ENCODE data around the gene UST. TPM values are rescaled to one million over a fixed set of nuclear protein-coding genes. Genes with fewer than 3 reads are reported as not detected.

UST gene
- total RNA-seq, 6 experiments from 2014 or later, result 0.44 to 1.9 (median 0.91) TPM

DNA sequence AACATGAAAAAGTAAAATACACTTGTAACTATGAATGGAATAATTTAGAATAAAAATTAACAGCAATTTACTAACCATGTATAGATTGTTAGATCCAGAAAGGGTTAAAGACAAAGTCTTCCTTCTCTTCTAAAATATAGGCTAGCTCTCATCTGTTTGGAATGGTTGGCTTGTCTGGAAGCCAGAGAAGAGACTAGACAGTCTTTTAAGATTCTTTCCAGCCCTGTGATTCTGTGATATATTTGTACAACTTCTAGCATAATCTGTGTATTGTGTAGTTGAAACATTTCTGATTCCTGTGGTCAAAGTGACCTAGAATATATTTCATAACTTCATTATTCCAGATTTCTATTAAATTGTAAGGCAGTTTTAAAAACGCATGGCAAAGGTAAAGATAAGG, 196.6 kb downstream of the UST start:
- no peaks in the 10 kb centered on the region for H3K36me3 ChIP-seq
- intact Hi-C loops (cut with DNase I), result no loop called here
- WGBS (ENCODE audit: insufficient coverage, low coverage, low lambda C conversion rate, missing lambda C conversion rate), result 48% methylated on average over 1 of the region's 1 CpG
- H3K9me3 ChIP-seq, result no peaks in the 10 kb centered on the region
- no peak for TF ChIP-seq POLR2A (IDR thresholded peaks at IDR 0.05)
- TF ChIP-seq, protein P1, sequence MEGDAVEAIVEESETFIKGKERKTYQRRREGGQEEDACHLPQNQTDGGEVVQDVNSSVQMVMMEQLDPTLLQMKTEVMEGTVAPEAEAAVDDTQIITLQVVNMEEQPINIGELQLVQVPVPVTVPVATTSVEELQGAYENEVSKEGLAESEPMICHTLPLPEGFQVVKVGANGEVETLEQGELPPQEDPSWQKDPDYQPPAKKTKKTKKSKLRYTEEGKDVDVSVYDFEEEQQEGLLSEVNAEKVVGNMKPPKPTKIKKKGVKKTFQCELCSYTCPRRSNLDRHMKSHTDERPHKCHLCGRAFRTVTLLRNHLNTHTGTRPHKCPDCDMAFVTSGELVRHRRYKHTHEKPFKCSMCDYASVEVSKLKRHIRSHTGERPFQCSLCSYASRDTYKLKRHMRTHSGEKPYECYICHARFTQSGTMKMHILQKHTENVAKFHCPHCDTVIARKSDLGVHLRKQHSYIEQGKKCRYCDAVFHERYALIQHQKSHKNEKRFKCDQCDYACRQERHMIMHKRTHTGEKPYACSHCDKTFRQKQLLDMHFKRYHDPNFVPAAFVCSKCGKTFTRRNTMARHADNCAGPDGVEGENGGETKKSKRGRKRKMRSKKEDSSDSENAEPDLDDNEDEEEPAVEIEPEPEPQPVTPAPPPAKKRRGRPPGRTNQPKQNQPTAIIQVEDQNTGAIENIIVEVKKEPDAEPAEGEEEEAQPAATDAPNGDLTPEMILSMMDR (IDR thresholded peaks at IDR 0.05), result no peak
- H3K27ac ChIP-seq, result no peak overlapping the region
- no peaks in the 10 kb centered on the region for H3K27me3 ChIP-seq
- DNase-seq (no peak), ATAC-seq (no peak)
- peaks cover 0 to 2% (median under 1%) of the 10 kb centered on the region in 4 donors for H3K4me1 ChIP-seq
- no peak overlapping the region for H3K4me3 ChIP-seq

DNA sequence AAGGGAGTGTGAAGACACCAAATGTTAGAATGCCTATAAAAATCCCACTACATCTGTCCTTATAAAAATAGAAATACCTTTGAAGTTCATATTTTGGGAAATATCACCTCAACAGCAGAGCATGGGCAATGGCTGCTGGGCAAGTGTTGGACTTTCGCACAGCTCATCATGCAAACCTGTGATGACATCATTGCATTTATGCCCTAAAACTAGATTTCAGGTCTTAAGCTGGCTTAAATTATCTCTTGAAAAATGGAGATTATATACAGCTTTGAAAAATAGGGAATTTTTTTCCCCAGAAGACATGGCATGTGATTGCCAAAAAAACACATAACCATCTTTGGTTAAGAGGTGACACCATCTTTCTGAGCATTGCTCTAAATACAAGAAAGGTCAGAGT, 197.8 kb downstream of the UST start:
- H3K9me3 ChIP-seq, result no peaks in the 10 kb centered on the region
- no peak overlapping the region for H3K27ac ChIP-seq
- intact Hi-C loops (cut with DNase I), result loop anchor here in 1 of 2 donors (5.0 kb wide), 1 partner anchor 382 kb away; no protein-coding TSS in a partner anchor
- ATAC-seq, result no peak
- peaks cover 0 to 4% (median 2%) of the 10 kb centered on the region in 4 donors for H3K4me1 ChIP-seq
- no peaks in the 10 kb centered on the region for H3K27me3 ChIP-seq
- no peak for DNase-seq
- whole genome bisulfite sequencing (ENCODE audit: insufficient coverage, low coverage, low lambda C conversion rate, missing lambda C conversion rate), result 100% methylated on average over 1 of the region's 1 CpG
- H3K36me3 ChIP-seq, result no peaks in the 10 kb centered on the region
- H3K4me3 ChIP-seq, result no peak overlapping the region
- no peak for TF ChIP-seq POLR2A (IDR thresholded peaks at IDR 0.05)

DNA sequence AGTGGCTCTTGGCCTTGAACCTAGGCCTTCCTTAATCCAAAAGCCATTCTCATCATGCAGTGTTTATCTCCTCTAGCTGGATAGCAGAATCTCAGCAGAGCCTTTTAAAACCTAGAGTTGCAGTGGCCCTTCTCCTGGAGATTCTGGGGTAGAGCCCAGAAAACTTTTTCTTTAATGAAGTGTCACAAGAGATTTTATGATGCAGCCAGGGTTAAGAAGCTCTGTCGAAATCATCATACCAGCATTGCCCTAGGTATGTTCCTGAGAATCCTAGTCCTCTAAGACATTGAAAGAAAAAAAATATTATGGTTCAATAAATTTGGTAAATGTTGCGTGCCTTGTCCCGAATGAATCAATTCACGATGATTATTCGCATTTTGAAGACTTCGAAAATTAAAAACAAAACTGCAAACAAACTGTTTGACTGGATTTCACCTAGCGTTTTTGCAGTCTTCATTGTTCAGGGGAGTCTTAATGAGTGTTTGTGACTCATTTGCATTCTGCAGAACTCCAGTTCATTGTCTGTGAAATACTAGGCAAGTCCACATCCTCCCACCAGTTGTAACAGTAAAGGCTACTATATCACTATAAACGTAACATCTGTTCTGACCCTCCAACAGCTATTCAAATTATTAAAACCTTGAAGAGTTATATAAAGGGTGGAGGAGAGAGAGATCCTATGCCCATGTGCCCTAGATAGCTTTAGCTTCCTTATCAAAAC, 198.6 kb downstream of the UST start:
- ATAC-seq (no peak), DNase-seq (no peak)
- no peak overlapping the region for H3K27ac ChIP-seq
- TF ChIP-seq POLR2A (IDR thresholded peaks at IDR 0.05), result no peak
- TF ChIP-seq, protein P1 (IDR thresholded peaks at IDR 0.05), result no peak
- H3K4me1 ChIP-seq, result peaks cover 0 to 4% (median 2%) of the 10 kb centered on the region in 4 donors
- no peak overlapping the region for H3K4me3 ChIP-seq
- H3K9me3 ChIP-seq, result no peaks in the 10 kb centered on the region
- no peaks in the 10 kb centered on the region for H3K36me3 ChIP-seq
- WGBS (ENCODE audit: insufficient coverage, low coverage, low lambda C conversion rate, missing lambda C conversion rate), result 84% methylated on average over 8 of the region's 8 CpGs
- H3K27me3 ChIP-seq, result no peaks in the 10 kb centered on the region
- intact Hi-C loops (cut with DNase I), result loop anchor here in 1 of 2 donors (5.0 kb wide), 1 partner anchor 383 kb away; no protein-coding TSS in a partner anchor

- DNase-seq, result peak; percentile 73 to 81 (median 78)
- WGBS (ENCODE audit: insufficient coverage, low coverage, low lambda C conversion rate, missing lambda C conversion rate), result 16% methylated on average over 11 of the region's 12 CpGs
- peak; percentile 99 to 100 (median 99) for ATAC-seq
- intact Hi-C loops (cut with DNase I), result loop anchor here in 1 of 2 donors (5.0 kb wide), 1 partner anchor 386 kb away; no protein-coding TSS in a partner anchor
- H3K4me1 ChIP-seq, result peaks cover 0 to 4% (median 2%) of the 10 kb centered on the region in 4 donors
- H3K27me3 ChIP-seq, result no peaks in the 10 kb centered on the region
- peak overlapping the region in 1 of 3 donors; percentile 11 for H3K4me3 ChIP-seq
- TF ChIP-seq, protein P1 (IDR thresholded peaks at IDR 0.05), result peak; percentile 79 to 95 (median 90)
- TF ChIP-seq POLR2A (IDR thresholded peaks at IDR 0.05), result no peak
- no peak overlapping the region for H3K27ac ChIP-seq
- H3K9me3 ChIP-seq, result no peaks in the 10 kb centered on the region
- H3K36me3 ChIP-seq, result no peaks in the 10 kb centered on the region
Measured at GRCh38 chr6:148947621-148948444, 201.0 kb downstream of the UST start.

Data from right lobe of liver (tissue), 6 donors.